CD4-positive, alpha-beta T cell treated with Interleukin-1 beta for 1 hour (primary cell): ENCODE data around the gene PPM1L.

Source experiments
- DNase-seq, 2 donors: peaks; one replicate each; pipeline ENCODE4 v3.0.0-alpha.2; 2020 to 2022

PPM1L gene

GRCh38 chr3:161050935-161051334 lies 294.9 kb downstream of the PPM1L start:
- DNase-seq = no peak

- DNase-seq = no peak
Observed at GRCh38 chr3:161051856-161052255, 295.8 kb downstream of the PPM1L start.

GRCh38 chr3:161054860-161055604 lies 299.0 kb downstream of the PPM1L start:
- no peak for DNase-seq

GRCh38 chr3:161064413-161064812 lies 308.4 kb downstream of the PPM1L start:
- no peak for DNase-seq

GRCh38 chr3:161066930-161067329 lies 310.9 kb downstream of the PPM1L start:
- no peak for DNase-seq

GRCh38 chr3:161067335-161067734 lies 311.3 kb downstream of the PPM1L start:
- no peak for DNase-seq

GRCh38 chr3:161069511-161070251 lies 313.6 kb downstream of the PPM1L start:
- peak in 1 of 2 donors; percentile 5 for DNase-seq

GRCh38 chr3:161070252-161070930 lies 314.4 kb downstream of the PPM1L start:
- no peak for DNase-seq

- DNase-seq = no peak
Observed at GRCh38 chr3:161070980-161071663, 315.1 kb downstream of the PPM1L start.

GRCh38 chr3:161072211-161072621 lies 316.2 kb downstream of the PPM1L start:
- DNase-seq = no peak

GRCh38 chr3:161072751-161073150 lies 316.7 kb downstream of the PPM1L start:
- DNase-seq = no peak

- DNase-seq = no peak
Observed at GRCh38 chr3:161073181-161073580, 317.1 kb downstream of the PPM1L start.

GRCh38 chr3:161081633-161082032 lies 325.6 kb downstream of the PPM1L start:
- no peak for DNase-seq

- no peak for DNase-seq
Observed at GRCh38 chr3:161082063-161082462, 326.0 kb downstream of the PPM1L start.

- no peak for DNase-seq
Observed at GRCh38 chr3:161083131-161083530, 327.1 kb downstream of the PPM1L start.

- DNase-seq = no peak
Observed at GRCh38 chr3:161084277-161084676, 328.2 kb downstream of the PPM1L start.

GRCh38 chr3:161093895-161094294 lies 337.9 kb downstream of the PPM1L start:
- DNase-seq = no peak

GRCh38 chr3:161096771-161097367 lies 340.8 kb downstream of the PPM1L start:
- peak in 1 of 2 donors; percentile 27 for DNase-seq

GRCh38 chr3:161100994-161101393 lies 345.0 kb downstream of the PPM1L start:
- no peak for DNase-seq

- no peak for DNase-seq
Observed at GRCh38 chr3:161101609-161102008, 345.6 kb downstream of the PPM1L start.

- DNase-seq = no peak
Observed at GRCh38 chr3:161103776-161104385, 347.9 kb downstream of the PPM1L start.
